DOHH2 (cell line): ENCODE data around the gene KARS1.

Experiments used
- H3F3A ChIP-seq: fragments of 200-600 bp; sonication (generic), shearing (Covaris generic); 2 replicates; pipeline ENCODE4 v1.6.0; 2016; ENCODE audit warnings: antibody characterized with exemption, mild to moderate bottlenecking; ENCODE audit not compliant: control insufficient read depth, insufficient read depth
- H3K27ac ChIP-seq: fragments of 200-600 bp; sonication (generic); 2 replicates; pipeline ENCODE4 v1.5.1; 2014; ENCODE audit warnings: low read depth, mild to moderate bottlenecking, low read length, moderate library complexity
- H3K27me3 ChIP-seq: fragments of 200-600 bp; sonication (generic); 2 replicates; pipeline ENCODE4 v1.6.1; 2014; ENCODE audit warnings: mild to moderate bottlenecking, low read length, mixed read lengths; ENCODE audit not compliant: control insufficient read depth
- H3K36me3 ChIP-seq: fragments of 200-600 bp; sonication (generic); 2 replicates; pipeline ENCODE4 v1.6.1; 2014; ENCODE audit warnings: mild to moderate bottlenecking, low read length, moderate library complexity, mixed read lengths; ENCODE audit not compliant: control insufficient read depth
- H3K4me1 ChIP-seq: fragments of 200-600 bp; sonication (generic); 2 replicates; pipeline ENCODE4 v1.6.1; 2014; ENCODE audit warnings: mild to moderate bottlenecking, low read length, mixed read lengths; ENCODE audit not compliant: control insufficient read depth
- H3K4me2 ChIP-seq: fragments of 200-600 bp; sonication (generic); 2 replicates; pipeline ENCODE4 v1.6.0; 2014; ENCODE audit warnings: mild to moderate bottlenecking, low read length, moderate library complexity
- H3K4me3 ChIP-seq: fragments of 200-600 bp; sonication (generic); 2 replicates; pipeline ENCODE4 v1.5.1; 2014; ENCODE audit warnings: mild to moderate bottlenecking, low read length, mixed read lengths
- H3K79me2 ChIP-seq: fragments of 200-600 bp; sonication (generic); 2 replicates; pipeline ENCODE4 v1.6.1; 2014; ENCODE audit warnings: mild to moderate bottlenecking, low read length, mixed read lengths; ENCODE audit not compliant: control insufficient read depth
- H3K9me2 ChIP-seq: fragments of 200-600 bp; sonication (generic); replicated peaks from 2 replicates; pipeline ENCODE4 v1.6.1; 2014; ENCODE audit warnings: mild to moderate bottlenecking, low read length, mixed read lengths; ENCODE audit not compliant: control insufficient read depth
- H3K9me3 ChIP-seq: fragments of 200-600 bp; sonication (generic); 2 replicates; pipeline ENCODE4 v1.6.1; 2014; ENCODE audit warnings: antibody characterized with exemption, low read length, mixed read lengths; ENCODE audit not compliant: control insufficient read depth, insufficient read depth
- H4K20me1 ChIP-seq: fragments of 200-600 bp; sonication (generic); 2 replicates; pipeline ENCODE4 v1.6.0; 2014; ENCODE audit warnings: low read depth, mild to moderate bottlenecking, antibody characterized with exemption, low read length, moderate library complexity; ENCODE audit not compliant: control insufficient read depth, insufficient read depth
- EZH2phosphoT487 ChIP-seq: fragments of 200-600 bp; sonication (generic); IDR thresholded peaks from 2 replicates; pipeline ENCODE4 v1.6.1; 2017; ENCODE audit warnings: borderline replicate concordance, mild to moderate bottlenecking, antibody characterized with exemption, low read length, moderate library complexity, mixed read lengths
- TF ChIP-seq, protein P1 (sequence below): fragments of 200-600 bp; sonication (generic); IDR thresholded peaks from one replicate; pipeline ENCODE4 v1.5.1; 2014; ENCODE audit warnings: antibody characterized with exemption, mild to moderate bottlenecking, low read depth, low read length; ENCODE audit not compliant: poor library complexity, severe bottlenecking

KARS1 gene

DNA sequence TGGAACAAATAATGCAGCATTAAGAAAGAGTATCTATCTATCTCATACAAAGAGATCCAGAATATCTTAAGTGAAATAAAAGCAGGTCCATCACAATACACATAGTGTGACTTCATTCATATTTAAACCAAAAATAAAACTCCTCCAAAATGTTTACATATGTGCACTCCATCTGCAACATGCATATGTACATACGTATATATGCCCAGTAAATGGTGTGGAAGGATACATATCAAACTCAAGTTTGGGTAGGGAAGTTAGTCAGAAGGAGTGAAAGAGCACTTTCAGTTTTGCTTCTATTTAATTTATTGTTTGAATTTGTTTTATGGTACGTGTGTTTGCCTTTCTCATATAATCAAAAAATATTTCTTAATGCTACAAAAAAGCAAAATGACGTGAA, 12.4 kb downstream of the KARS1 start:
- H3K9me3 ChIP-seq, result no peaks in the 10 kb centered on the region
- peaks cover 87% of the 10 kb centered on the region for H3K36me3 ChIP-seq
- no peak overlapping the region for H3K27ac ChIP-seq
- H3K9me2 ChIP-seq, result no peaks in the 10 kb centered on the region
- H3K4me3 ChIP-seq, result no peak overlapping the region
- H3F3A ChIP-seq, result no peaks in the 10 kb centered on the region
- no peaks in the 10 kb centered on the region for H3K27me3 ChIP-seq
- peaks cover 15% of the 10 kb centered on the region for H3K79me2 ChIP-seq
- no peaks in the 10 kb centered on the region for H3K4me1 ChIP-seq
- no peak overlapping the region for H3K4me2 ChIP-seq
- no peaks in the 10 kb centered on the region for H4K20me1 ChIP-seq
- TF ChIP-seq EZH2phosphoT487, result no peak
- TF ChIP-seq, protein P1, sequence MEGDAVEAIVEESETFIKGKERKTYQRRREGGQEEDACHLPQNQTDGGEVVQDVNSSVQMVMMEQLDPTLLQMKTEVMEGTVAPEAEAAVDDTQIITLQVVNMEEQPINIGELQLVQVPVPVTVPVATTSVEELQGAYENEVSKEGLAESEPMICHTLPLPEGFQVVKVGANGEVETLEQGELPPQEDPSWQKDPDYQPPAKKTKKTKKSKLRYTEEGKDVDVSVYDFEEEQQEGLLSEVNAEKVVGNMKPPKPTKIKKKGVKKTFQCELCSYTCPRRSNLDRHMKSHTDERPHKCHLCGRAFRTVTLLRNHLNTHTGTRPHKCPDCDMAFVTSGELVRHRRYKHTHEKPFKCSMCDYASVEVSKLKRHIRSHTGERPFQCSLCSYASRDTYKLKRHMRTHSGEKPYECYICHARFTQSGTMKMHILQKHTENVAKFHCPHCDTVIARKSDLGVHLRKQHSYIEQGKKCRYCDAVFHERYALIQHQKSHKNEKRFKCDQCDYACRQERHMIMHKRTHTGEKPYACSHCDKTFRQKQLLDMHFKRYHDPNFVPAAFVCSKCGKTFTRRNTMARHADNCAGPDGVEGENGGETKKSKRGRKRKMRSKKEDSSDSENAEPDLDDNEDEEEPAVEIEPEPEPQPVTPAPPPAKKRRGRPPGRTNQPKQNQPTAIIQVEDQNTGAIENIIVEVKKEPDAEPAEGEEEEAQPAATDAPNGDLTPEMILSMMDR, result no peak

GRCh38 chr16:75632857-75633256, 14.6 kb downstream of the KARS1 start:
- no peaks in the 10 kb centered on the region for H3K27me3 ChIP-seq
- H4K20me1 ChIP-seq, result no peaks in the 10 kb centered on the region

DNA sequence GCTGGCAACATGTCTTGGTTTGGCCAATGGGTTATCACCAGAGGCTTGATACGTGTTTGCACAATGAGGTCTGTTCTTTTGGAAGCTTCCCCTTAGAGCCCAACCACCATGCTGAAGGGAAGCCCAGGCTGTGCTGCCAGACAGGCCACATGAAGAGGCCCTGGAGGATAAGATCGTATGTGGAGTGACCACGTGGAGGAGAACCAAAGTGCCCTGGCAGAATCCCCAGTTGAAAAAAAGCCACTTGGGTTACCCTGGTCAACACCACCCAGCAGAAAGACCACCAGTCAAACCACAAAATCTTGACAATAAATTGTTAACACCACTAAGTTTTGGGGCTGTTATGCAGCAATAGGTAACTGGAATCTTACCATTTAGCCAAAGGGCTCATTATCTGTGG, 17.4 kb downstream of the KARS1 start:
- H3K36me3 ChIP-seq, result peaks cover 91% of the 10 kb centered on the region

More at GRCh38 chr16:75632857-75633256, 14.6 kb downstream of the KARS1 start:
- 0 out of 2 replicates have a peak, but pooled peaks cover 2% of the 10 kb centered on the region for H3F3A ChIP-seq
- no peaks in the 10 kb centered on the region for H3K4me1 ChIP-seq
- H3K27ac ChIP-seq, result no peak overlapping the region
- no peak overlapping the region for H3K4me3 ChIP-seq
- TF ChIP-seq EZH2phosphoT487, result no peak
- TF ChIP-seq, protein P1, result no peak
- H3K36me3 ChIP-seq, result peaks cover 93% of the 10 kb centered on the region
- H3K79me2 ChIP-seq, result peaks cover 6% of the 10 kb centered on the region
- no peak overlapping the region for H3K4me2 ChIP-seq
- H3K9me2 ChIP-seq, result no peaks in the 10 kb centered on the region
- H3K9me3 ChIP-seq, result no peaks in the 10 kb centered on the region

More for the DNA sequence above, 17.4 kb downstream of the KARS1 start:
- Histone ChIP-seq H3K4me2 (no peak overlapping the region), H3K9me3 (no peaks in the 10 kb centered on the region), H3K27ac (no peak overlapping the region), H4K20me1 (no peaks in the 10 kb centered on the region), H3F3A (peaks cover 16% of the 10 kb centered on the region), H3K4me3 (no peak overlapping the region), H3K27me3 (no peaks in the 10 kb centered on the region), H3K9me2 (no peaks in the 10 kb centered on the region), H3K79me2 (no peaks in the 10 kb centered on the region), H3K4me1 (no peaks in the 10 kb centered on the region)
- TF ChIP-seq, protein P1, result no peak
- no peak for TF ChIP-seq EZH2phosphoT487
